OCI-LY1 (cell line): Measurements from ENCODE around the gene TUBD1.

Source experiments
- CTCF ChIP-seq: fragments of 200-600 bp; sonication (generic), shearing (Covaris generic); IDR thresholded peaks from 2 replicates; pipeline ENCODE4 v1.5.1; 2017; ENCODE audit warnings: mild to moderate bottlenecking, antibody characterized with exemption, low read length, moderate library complexity, mixed read lengths
- EZH2 ChIP-seq: fragments of 200-600 bp; sonication (generic), shearing (Covaris generic); IDR thresholded peaks from 2 replicates; pipeline ENCODE4 v1.8.0; 2017; ENCODE audit warnings: borderline replicate concordance, mixed run types, mild to moderate bottlenecking, antibody characterized with exemption, low read length, moderate library complexity, mixed read lengths

- TF ChIP-seq CTCF: no peak
- no peak for TF ChIP-seq EZH2
These were observed 47.7 kb downstream of the TUBD1 start for GRCh38 chr17:59844884-59845594.
